ENCODE measurements around the gene UNC13D.

The UNC13D gene

DNA sequence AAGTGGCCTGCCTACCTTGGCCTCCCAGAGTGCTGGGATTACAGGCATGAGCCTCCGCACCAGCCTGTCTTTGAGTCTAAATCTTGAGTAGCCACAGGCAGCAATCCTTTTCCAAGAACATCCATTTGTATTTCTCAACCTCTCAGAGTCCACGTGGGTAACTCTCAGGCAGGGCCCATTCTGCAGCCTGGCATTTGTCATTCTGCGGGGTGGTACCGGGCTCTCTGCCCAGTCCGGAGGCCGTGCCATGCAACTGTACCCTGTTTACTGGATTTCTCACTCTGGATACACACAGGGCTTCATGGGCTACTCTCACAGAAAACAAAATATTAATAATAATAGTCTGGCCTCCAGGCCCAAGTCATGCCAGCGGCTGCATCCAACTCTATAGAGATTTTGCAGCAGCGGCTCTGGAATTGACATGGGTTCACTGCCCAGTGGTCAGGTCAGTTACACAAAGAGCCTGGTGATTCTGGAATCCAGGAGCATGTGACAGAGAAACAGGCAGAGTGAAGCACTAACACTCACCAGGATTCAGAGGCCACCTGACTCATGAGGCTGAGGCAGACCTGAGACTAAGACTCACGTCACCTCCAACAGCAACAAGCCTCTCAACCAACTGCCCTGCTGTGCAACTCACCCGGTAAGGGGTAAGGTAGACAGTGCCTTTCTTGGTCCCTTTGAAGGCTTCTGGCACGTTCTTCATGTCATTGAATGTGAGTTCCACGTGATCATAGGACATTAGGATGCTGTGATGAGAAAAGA, 6.9 kb upstream of the UNC13D start:
- DNase-seq, result no peak

DNA sequence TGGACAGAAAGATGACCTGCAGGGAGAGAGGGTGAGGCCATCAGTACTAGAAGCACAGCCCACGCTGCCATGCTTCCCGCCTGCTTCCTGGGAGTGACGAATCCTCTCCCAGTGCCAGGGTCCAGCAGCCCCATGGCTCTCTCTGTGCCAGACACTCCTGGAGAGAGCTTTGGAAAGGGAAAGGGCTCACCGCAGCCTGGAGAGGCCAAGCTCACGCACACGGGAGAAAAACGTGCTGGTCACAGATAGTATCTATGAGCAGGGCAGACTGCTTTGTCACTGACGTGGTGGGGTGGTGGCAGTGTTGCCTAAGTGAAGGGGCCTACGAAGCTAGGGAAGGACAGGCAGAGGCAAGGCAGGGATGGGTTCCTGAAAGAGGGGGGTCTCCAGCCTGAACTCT, 5.5 kb upstream of the UNC13D start:
- no peak for DNase-seq

DNA sequence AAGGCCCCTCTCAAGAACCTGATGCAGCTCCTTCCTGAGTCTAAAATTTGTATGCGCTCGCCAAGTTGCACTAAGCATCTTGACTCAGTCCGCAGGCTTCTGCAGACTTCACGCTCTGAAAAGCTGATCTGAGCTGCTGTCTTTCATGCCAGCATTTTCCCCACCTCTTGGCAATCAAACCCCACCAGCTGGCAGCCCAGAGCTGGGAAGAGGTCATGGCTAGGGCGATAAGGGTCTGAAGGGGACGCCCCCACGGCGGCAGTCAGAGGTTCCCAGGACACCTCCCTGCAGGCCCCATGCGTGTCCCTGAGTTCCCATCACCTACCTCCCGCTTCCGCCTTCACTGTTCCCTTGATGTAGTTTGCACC, 5.1 kb upstream of the UNC13D start:
- no peak for DNase-seq

DNA sequence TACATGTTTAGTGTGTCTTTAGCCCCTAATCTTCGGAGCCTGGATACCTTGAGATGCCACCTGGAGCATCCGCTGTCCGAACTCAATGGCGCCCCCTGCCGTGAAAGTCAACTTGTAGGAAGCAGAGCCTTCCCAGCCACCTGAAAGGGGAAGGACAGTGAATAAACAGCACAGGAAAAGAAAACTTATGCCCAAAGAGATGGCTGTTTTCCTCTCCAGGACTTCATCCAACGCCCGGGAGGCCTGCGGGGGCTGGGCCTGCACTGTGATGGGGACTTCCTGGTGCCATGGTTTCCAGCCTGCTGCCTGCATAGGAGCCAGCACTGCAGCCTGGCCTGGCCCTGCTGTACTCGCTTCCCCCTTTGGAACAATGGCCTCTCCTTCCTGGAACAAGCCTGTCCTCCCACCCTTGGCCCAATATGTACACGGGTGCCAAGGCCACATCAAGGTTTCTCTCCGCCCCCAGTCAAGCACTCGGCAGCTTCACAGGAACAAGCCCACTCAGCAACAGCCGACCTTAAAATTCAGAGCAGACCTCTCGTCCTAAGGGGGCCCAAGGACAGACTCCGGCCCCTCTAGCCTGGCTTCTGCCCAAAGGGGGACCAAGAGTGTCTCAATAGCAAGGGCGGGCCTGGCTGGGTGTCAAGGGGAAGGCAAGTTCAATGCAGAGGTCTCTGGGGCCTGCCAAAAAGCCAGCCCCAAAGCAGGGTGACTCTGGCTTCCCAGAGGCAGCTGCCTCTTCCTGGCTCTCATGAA, 4.5 kb upstream of the UNC13D start:
- DNase-seq, result no peak

DNA sequence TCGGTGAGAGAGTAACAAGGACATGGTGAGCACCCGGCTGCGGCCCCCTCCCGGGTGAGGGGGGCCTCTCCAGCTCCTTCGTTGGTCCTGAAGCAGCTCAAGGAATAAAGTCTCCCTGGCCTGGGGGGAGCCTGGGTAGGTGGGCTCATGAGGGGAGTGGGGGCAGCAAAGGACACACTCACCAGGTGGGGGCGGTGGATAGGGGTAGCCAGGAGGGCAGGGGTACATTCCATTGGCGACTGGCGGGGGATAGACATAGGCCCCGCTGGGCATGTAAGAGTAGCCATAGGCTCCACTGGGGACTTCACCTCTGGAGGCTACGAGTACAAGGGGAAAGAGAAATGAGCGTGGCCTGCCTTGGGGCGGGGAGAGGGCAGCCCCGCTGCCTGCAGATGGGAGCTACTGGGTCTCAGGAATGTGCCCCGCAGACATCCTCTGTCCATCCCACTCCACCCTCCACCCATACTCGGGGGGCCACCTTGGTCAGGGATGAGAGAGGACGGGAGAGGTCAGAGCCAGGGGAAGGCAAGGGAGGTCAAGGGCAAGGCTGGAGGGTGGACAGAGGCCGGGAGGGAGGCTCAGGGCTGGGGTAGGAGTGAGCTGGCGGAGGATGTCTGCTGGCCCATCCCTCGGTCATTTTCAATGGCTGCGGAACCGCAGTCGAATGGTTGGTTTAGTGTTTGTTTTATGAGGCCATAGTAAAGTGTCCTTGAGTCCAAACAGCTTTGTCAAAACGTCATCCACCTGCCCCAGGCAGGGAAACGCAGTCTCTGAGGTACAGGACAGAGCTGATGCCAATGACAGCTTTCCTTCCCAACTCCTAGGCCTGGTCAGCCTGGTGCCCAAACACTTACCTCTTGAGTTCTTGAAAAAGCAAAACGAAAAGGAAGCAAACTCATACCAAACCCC, 3.7 kb upstream of the UNC13D start:
- no peak for DNase-seq

DNA sequence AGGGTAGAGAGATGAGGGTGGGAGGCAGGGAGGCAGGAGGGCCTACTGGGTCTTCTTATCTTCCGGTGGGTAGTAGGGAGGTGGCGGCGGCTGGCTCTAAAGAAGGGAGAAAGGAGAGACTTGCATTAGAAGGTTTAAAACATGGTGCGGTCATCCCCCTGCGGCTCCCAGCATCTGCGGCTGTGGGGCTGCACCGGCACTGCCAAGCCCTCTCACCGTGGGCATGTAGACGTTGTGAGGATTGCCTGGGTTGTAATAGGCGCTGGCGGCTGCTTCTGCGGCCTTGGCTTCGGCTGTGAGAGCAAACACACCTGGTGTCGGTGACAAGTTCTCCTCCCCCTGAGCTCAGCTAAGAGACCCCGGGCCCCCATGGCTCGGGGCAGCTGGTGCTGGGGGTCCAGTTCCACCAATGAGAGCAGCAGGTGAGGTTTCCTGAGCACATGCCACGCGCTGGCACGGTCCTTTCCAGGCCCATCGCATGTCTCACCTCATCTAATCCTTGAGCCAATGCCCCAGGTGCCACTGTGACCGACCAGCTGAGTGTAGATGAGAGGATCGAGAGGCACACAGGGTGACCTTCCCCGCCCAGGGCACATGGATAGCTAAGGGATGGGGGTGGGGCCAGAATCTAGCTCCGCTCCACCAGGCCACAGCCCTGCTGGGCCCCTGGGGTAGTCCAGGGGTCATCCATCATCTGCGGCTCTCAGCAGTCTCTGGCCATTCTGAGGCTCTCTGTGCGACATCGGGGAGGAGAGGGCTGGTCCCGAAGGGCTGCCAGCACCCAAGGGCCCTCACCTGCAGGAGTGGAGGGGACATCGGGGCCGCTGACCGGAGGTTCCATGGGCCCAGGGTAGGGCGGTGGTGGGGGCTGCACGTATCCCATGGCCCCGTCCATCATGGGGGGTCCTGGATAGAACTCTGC, 2.7 kb upstream of the UNC13D start:
- no peak for DNase-seq

DNA sequence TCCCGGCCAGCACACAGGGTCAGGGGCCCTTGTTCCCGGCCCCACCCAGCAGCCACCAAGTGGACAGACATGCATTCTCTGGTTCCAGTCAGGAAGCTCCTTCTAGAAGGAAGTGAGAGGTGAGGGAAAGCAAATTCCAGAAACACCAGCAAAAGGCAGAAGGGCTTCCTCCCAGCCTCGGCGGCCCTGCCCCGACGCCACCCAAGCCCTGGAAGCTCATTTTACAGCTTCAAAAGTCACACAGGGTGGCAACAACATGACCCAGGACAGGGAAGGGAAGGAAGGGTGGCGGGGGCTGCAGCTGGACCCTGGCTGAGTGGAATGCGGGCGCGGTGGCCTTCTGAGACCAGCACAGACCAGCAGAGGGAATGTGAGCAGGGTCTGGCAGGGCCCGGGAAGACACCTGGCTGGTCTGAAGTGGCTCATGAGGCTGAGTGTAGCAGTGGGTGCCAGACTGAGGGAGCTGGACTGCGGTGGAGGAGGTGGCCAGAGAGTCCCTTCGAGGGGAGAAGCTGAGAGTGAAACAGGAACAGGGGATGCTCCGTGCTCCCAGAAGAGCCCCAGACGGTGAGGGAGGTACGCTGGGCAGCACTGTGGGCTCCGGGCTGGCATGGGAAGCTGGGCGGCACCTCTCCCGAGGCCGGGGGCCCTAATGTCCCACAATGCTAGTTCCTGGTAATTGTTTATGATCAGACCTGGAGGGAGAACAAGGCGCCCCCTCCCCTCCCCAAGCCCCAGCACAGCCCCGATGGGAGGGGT, 1.9 kb upstream of the UNC13D start:
- DNase-seq, result no peak

DNA sequence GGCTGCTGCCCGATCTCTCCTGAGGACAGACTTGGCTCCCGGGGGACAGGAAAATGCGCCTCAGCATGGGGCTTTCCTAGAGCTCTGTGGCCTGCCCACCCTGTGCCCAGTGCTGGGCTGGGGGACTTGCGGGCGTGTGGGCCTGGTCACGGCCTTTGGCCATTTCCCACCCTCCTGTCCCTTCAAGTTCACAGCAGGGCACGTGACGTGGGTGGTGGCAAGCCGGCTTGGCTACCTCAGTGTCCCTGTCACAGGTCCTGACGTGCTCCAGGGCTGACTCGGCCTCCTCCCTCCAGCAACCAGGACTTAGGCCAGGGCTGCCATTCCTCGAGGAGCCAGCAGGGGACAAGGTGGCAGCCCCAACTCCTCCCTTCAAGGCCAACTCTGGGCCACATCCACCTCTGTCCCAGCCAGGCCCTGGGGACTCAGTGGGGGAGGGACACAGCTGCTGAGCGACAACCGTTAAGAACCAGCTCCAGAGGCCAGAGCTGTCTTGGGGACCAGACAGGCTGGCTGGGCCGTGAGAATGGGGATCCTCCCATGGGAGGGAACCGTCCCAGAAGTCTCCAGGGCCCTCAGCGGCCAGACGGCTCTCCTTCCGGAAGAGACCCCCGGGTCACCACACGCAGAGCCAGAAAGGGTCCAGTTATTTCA, 981 bp upstream of the UNC13D start:
- peak; percentile 65 for DNase-seq

DNA sequence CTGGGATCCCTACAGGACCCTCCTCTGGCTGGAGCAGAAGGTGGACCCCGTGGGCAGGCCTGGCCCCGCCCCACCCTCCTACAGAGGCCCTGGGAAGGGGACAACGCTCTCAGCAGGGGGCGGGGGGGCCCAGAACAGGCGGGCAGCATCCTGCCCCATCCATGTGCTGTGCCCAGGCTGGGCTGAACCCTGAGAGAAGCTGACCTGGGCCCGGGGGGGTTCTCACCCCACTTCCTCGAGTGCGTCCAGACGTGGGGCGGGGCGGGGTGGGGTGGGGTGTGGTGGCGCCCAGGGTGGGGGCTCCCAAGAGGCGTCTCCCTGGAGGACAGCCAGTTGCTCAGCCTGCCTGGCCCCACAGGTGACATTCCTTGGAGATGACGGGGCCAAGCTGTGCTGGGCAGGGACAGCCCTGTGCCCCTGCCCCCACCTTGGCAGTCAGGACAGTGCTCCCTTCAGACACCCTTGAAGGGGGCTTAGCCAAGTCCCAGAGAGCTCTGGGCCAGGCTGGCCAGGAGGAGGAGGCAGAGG, 390 bp upstream of the UNC13D start:
- DNase-seq, result no peak

DNA sequence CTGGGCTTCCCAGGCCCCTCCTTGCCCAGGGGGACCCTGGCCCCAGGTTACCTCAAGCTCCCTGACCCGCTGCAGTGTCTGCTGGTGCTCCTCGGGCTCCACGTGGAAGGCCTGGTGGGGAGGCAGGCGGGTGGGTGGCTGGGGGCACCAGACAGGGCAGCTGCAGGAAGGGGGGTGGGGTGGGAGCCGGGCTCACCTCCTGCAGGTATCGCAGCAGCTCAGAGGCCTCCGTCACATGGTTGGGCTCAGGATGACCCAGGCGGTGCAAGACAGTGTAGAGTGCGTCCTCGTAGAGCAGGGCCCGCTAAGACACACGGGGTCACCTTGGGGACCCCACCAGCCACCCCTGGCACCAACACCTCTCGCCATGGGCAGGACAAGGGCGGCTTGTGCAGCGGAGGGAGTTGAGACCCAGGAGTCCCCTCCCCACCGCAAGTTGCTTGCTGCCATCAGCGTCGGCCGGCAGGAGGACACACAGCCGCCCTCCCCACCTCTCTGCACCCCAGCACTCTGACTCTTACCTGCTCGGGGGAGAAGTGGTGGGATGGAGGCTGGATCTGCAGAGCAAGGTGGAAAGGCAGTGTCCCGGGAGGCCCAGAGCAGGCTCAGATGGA, 1.1 kb downstream of the UNC13D start:
- DNase-seq, result no peak

DNA sequence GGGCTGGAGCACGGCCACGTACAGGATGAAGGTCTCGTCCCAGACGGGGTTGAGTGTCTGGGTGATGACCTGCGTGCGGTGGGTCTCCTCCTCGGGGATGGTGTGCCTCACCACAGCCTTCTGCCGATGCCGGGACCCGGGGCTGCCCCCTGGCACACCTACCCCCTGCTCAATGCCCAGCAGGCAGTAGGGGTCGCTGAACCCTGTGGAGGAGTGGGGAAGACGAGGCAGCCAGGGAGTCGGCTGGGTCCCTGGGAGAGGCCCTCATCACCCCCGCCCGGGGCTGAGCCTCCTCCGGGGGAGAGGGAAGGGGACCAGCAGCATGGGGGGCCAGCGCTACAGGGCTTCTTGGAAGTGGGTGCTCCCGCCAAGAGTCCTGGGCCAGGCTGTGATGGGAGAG, 1.8 kb downstream of the UNC13D start:
- DNase-seq, result no peak

DNA sequence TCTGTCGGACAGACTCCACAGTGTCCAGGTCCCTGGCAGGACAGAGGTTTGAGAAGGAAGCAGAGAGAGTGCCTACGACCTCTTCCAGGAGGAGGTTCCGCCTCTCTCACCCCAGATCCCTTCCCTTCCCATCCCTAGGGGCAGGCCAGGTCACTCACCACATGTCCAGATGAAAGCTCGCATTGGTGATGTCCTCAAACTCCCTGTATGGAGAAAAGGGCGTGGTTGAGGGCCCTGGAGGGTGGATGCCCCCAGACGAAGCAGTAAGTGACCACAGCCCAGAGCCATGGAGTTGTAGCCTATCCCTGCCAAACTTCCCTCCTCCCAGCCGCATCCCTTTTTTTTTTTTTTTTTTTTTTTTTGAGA, 3.4 kb downstream of the UNC13D start:
- DNase-seq, result no peak

DNA sequence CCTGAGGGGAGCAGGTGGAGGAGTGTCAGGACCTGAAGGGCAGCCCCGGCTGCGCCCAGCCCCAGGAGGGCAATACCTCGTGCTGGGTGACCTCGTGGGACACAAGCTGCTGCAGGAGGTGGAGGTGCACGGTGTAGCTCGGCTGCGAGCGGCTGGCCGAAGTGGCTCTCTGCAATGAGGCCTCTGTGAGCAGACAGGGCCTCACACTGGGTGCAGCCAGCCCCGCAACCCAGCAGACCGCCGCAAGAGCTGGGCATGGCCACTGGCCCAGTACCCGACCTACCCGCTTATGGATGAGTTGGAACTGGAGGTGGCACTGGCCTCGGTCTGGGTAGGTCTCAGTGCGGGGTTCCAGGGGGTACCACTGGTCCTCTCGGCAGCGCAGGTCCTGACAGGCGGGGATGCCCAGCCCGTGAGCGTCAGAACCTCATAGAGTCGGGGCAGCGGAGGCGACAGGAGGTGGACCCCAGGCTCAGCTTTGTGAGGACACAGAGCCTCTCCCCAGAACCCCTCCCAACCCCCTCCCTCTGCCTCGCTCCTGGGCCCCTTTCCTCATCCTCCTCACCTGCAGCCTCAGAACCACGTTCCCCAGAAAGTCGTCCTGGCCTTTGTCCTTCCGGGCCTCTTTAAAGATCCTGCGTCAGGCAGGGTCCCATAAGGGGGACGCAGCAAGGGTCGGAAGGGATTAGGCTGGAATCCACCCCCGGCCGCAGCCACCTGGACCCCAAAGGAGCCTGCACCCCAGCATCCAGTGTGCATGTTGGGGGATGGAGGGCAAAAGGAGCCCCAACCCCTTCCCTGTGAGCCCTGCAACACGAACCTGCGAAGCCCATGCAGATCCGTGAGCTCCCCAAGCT, 4.0 kb downstream of the UNC13D start:
- no peak for DNase-seq

DNA sequence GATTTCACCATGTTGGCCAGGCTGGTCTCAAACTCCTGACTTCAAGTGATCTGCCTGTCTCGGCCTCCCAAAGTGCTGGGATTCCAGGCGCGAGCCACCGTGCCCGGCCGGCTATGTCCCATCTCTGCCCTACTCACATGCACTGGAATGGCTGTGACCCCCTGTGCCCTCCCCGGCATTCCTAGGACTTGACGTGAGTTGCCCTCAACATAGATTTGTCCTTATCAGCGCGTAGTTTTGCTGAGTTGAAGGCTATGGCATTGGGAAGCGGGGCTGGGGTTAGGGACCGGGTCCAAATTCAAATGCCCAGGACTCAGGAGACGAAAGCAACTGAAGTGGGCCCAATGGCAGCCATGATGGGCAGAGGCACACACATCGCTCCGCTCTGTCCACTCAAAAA, 5.8 kb downstream of the UNC13D start:
- no peak for DNase-seq

DNA sequence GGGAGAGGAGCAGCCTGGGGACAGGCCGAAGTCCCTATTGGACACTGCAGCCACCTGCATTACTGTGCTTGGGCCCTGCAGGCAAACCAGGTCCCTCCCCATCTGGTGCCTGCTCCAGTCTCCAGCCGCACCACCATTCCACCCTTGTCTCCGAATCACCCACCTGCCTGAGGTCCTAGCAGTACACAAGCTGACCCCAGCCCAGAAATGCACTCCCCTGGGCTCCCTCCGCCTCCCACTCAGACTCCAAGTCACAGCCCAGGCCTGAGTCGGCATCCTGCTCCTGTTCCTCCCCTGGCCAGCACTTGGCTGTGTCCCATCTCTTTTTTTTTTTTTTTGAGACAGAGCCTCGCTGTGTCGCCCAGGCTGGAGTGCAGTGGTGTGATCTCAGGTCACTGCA, 6.3 kb downstream of the UNC13D start:
- DNase-seq, result no peak

DNA sequence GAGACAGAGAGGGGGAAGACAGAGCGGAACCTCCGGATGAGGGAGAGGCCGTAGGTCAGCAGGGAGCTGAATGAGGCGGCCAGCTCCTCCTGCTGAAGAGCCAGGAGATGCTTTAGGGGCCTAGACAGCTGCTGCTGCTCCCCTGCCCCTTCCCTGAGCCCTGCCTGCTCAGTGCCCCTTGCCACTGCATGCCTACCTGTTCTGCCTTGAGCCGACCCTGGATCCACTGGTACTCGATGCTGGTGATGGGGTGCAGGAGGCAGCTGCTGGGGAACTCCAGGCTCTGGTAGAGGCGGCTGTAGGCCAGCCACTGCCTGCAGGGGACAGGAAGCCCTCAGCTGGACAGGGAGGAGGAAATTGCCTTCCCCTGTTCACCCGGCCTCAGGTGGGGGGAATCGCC, 7.6 kb downstream of the UNC13D start:
- DNase-seq, result no peak

DNA sequence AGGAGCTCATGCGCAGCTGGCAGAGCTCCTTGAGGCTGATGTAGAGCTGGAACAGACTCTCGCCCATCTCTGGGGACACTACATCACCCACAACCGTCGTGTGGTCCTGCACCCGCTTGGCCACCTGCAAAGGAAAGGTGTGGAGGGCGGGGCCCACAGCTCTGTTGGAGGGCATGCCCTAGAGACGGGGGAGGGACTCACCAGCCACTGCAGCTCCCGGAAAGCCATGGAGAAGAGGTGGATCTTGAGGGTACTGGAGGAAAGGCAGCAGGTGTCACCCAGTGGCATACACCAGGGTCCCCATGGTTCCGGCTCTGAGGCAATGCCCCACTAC, 8.6 kb downstream of the UNC13D start:
- DNase-seq, result no peak

DNA sequence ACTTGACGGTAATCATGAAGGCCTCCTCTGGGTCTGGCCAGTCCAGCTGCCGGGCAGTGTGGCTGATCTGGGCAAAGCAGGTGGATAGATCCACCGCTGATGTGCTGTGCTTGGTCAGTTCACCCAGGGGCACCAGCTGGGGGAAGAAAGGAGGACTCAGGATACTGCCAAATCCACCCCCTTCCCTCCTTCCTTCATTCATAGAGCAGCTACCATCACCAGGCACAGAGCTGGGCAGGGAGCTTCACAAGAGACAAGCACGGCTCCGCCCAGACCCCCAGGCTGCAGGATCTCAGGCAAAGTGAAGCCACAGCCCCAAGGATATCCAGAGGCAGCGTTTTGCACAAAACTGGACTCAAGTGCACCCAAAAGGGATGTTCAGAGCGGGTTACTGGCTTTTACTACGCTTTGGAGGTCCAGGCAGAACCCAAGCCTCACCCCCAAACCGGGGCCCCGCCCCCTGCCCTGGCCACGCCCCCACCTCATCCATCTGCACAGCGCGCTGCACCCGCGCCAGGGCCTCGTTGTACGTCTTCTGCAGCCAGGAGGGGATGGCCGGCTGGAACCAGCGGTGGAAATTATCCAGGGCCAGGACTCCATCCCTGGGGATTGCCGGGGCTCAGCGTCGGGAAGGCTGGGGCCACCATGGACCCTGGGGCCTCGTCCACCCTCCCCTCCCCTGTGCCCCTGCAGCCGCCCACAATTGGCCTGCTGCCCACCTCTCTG, 9.1 kb downstream of the UNC13D start:
- no peak for DNase-seq

Data from right kidney (tissue), 1 donor.